Measurements from ENCODE around the gene SLC45A3.

- TF ChIP-seq MAX (IDR thresholded peaks at IDR 0.05; ENCODE audit: low read depth, low read length) (no peak), MYC (IDR thresholded peaks at IDR 0.05; ENCODE audit: low read depth, low read length) (no peak), POLR2A (IDR thresholded peaks at IDR 0.05; ENCODE audit: extremely low read depth, insufficient read length) (no peak)
- TF ChIP-seq, protein P1, sequence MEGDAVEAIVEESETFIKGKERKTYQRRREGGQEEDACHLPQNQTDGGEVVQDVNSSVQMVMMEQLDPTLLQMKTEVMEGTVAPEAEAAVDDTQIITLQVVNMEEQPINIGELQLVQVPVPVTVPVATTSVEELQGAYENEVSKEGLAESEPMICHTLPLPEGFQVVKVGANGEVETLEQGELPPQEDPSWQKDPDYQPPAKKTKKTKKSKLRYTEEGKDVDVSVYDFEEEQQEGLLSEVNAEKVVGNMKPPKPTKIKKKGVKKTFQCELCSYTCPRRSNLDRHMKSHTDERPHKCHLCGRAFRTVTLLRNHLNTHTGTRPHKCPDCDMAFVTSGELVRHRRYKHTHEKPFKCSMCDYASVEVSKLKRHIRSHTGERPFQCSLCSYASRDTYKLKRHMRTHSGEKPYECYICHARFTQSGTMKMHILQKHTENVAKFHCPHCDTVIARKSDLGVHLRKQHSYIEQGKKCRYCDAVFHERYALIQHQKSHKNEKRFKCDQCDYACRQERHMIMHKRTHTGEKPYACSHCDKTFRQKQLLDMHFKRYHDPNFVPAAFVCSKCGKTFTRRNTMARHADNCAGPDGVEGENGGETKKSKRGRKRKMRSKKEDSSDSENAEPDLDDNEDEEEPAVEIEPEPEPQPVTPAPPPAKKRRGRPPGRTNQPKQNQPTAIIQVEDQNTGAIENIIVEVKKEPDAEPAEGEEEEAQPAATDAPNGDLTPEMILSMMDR (IDR thresholded peaks at IDR 0.05; ENCODE audit: low read depth, low read length), result no peak
Measured at GRCh38 chr1:205714906-205715246, 34.6 kb upstream of the SLC45A3 start.
